H1 (cell line): ENCODE data around the gene PARM1. TPM values are rescaled to one million over a fixed set of nuclear protein-coding genes. Genes with fewer than 3 reads are reported as not detected.

Experiments used
- CTCF ChIA-PET: fragments of 300-600 bp; sonication (Branson Sonifier 250); formaldehyde crosslinking; loops from one replicate; lab custom pipeline; 2021; ENCODE audit not compliant: partially characterized antibody; lab: Charles Lee
- POLR2A ChIA-PET: fragments of 300-600 bp; sonication (Branson Sonifier 250); formaldehyde crosslinking; loops from one replicate; lab custom pipeline; 2021; ENCODE audit warnings: inconsistent platforms; ENCODE audit not compliant: partially characterized antibody; lab: Charles Lee
- DNase-seq, 2 experiments: peaks; one replicate each; pipeline versions ENCODE4 v3.0.0 to v3.0.0-alpha.2; 2010 to 2022; ENCODE audit warnings: low spot score in 2 of 2, low read depth in 1 of 2, mixed read lengths in 1 of 2
- FAIRE-seq: peaks from 2 replicates; lab custom pipeline; 2011; peaks lifted over from hg19 to GRCh38; lab: Jason Lieb, UNC
- H2AFZ ChIP-seq: 2 replicates; pipeline ENCODE4 v1.8.1; 2012; ENCODE audit warnings: low read length, inconsistent platforms
- H2AK5ac ChIP-seq: 2 replicates; pipeline ENCODE4 v1.6.1; 2013; ENCODE audit warnings: low read depth, low read length
- H2BK120ac ChIP-seq: replicated peaks from 2 replicates; pipeline ENCODE3; 2013; ENCODE audit warnings: low read depth, low read length, inconsistent platforms
- H2BK12ac ChIP-seq: 2 replicates; pipeline ENCODE4 v1.6.1; 2013; ENCODE audit warnings: low read depth, low read length
- H2BK15ac ChIP-seq: 2 replicates; pipeline ENCODE4 v1.6.1; 2013; ENCODE audit warnings: low read length
- H2BK20ac ChIP-seq: 2 replicates; pipeline ENCODE4 v1.6.1; 2013; ENCODE audit warnings: low read length
- H2BK5ac ChIP-seq: 2 replicates; pipeline ENCODE4 v1.6.1; 2013; ENCODE audit warnings: low read depth, low read length
- H3K14ac ChIP-seq: 2 replicates; pipeline ENCODE4 v1.6.1; 2013; ENCODE audit warnings: inconsistent platforms; ENCODE audit not compliant: insufficient read length
- H3K18ac ChIP-seq: 2 replicates; pipeline ENCODE4 v1.6.1; 2013; ENCODE audit warnings: low read length; ENCODE audit errors: extremely low read depth
- H3K23ac ChIP-seq: 2 replicates; pipeline ENCODE4 v1.6.1; 2013; ENCODE audit warnings: inconsistent platforms; ENCODE audit not compliant: insufficient read length
- H3K23me2 ChIP-seq: 2 replicates; pipeline ENCODE4 v1.6.1; 2013; ENCODE audit warnings: low read depth, low read length
- H3K27ac ChIP-seq: 2 replicates; pipeline ENCODE4 v1.6.1; 2011; ENCODE audit warnings: low read depth, low read length, inconsistent platforms
- H3K27me3 ChIP-seq, 4 experiments: replicated peaks in 1 of 4; 1 replicate in 1 of 4; 2 replicates in 3 of 4; pipeline versions ENCODE4 v1.6.1 to v1.8.1; 2011 to 2013; ENCODE audit warnings: low read length in 3 of 4, mild to moderate bottlenecking in 3 of 4, inconsistent platforms in 2 of 4, mixed read lengths in 2 of 4, moderate library complexity in 1 of 4; ENCODE audit not compliant: control insufficient read depth in 3 of 4, insufficient read depth in 3 of 4; ENCODE audit errors: extremely low read depth in 1 of 4
- H3K36me3 ChIP-seq, 4 experiments: 2 replicates each; pipeline versions ENCODE4 v1.6.1 to v1.8.1; 2011 to 2013; ENCODE audit warnings: mild to moderate bottlenecking in 4 of 4, low read length in 3 of 4, moderate library complexity in 2 of 4, control low read depth in 1 of 4, inconsistent platforms in 1 of 4; ENCODE audit not compliant: insufficient read depth in 4 of 4, control insufficient read depth in 2 of 4
- H3K4ac ChIP-seq: replicated peaks from 2 replicates; pipeline ENCODE3; 2013; ENCODE audit warnings: low read length, low read depth, mixed read lengths, inconsistent platforms; ENCODE audit not compliant: insufficient read length
- H3K4me1 ChIP-seq, 4 experiments: replicated peaks in 1 of 4; 1 replicate in 1 of 4; 2 replicates in 3 of 4; pipeline versions ENCODE4 v1.6.1 to v1.8.1; 2011 to 2013; ENCODE audit warnings: low read length in 3 of 4, inconsistent platforms in 2 of 4, mixed read lengths in 1 of 4; ENCODE audit not compliant: insufficient read depth in 4 of 4, control insufficient read depth in 3 of 4
- H3K4me2 ChIP-seq, 2 experiments: 2 replicates each; pipeline versions ENCODE4 v1.6.1 to v1.8.1; 2011 to 2013; ENCODE audit warnings: low read depth in 2 of 2, low read length in 2 of 2, control low read depth in 1 of 2, inconsistent platforms in 1 of 2, mild to moderate bottlenecking in 1 of 2; ENCODE audit not compliant: insufficient read depth in 1 of 2
- H3K4me3 ChIP-seq, 4 experiments: fragments of 200-600, 300-600 bp in 1 of 4; sonication (generic), shearing (Covaris generic), sonication (Bioruptor Twin) in 1 of 4; 2 replicates each; pipeline versions ENCODE4 v1.5.1 to v1.8.1; 2011 to 2016; ENCODE audit warnings: low read length in 4 of 4, low read depth in 3 of 4, control low read depth in 2 of 4, inconsistent platforms in 2 of 4, mild to moderate bottlenecking in 2 of 4, mixed read lengths in 1 of 4, moderate library complexity in 1 of 4; ENCODE audit not compliant: insufficient read depth in 2 of 4; ENCODE audit errors: extremely low read depth in 1 of 4
- H3K56ac ChIP-seq: replicated peaks from 2 replicates; pipeline ENCODE3; 2013; ENCODE audit warnings: low read depth, mild to moderate bottlenecking, mixed read lengths, low read length, inconsistent platforms; ENCODE audit not compliant: insufficient read length
- H3K79me1 ChIP-seq: 2 replicates; pipeline ENCODE4 v1.6.1; 2013; ENCODE audit warnings: low read depth, low read length, control low read depth
- H3K79me2 ChIP-seq, 2 experiments: 2 replicates each; pipeline versions ENCODE4 v1.6.1 to v1.8.1; 2012 to 2013; ENCODE audit warnings: low read length in 2 of 2, mild to moderate bottlenecking in 2 of 2, inconsistent platforms in 1 of 2; ENCODE audit not compliant: insufficient read depth in 2 of 2, control insufficient read depth in 1 of 2
- H3K9ac ChIP-seq, 4 experiments: replicated peaks in 1 of 4; 1 replicate in 1 of 4; 2 replicates in 3 of 4; pipeline versions ENCODE4 v1.6.1 to v1.8.1; 2011 to 2013; ENCODE audit warnings: low read depth in 3 of 4, low read length in 3 of 4, control low read depth in 2 of 4, mild to moderate bottlenecking in 2 of 4, moderate library complexity in 2 of 4, inconsistent platforms in 1 of 4; ENCODE audit errors: extremely low read depth in 1 of 4
- H3K9me3 ChIP-seq, 2 experiments: 2 replicates each; pipeline versions ENCODE4 v1.6.1 to v1.8.1; 2012 to 2013; ENCODE audit warnings: mild to moderate bottlenecking in 2 of 2, moderate library complexity in 2 of 2, control low read depth in 1 of 2, inconsistent platforms in 1 of 2, low read depth in 1 of 2, low read length in 1 of 2, mixed read lengths in 1 of 2; ENCODE audit not compliant: insufficient read depth in 2 of 2
- H4K20me1 ChIP-seq, 2 experiments: replicated peaks in 1 of 2; 2 replicates each; pipeline versions ENCODE3 to v1.8.1; 2011 to 2013; ENCODE audit warnings: inconsistent platforms in 2 of 2, low read length in 2 of 2, mild to moderate bottlenecking in 1 of 2; ENCODE audit not compliant: insufficient read depth in 2 of 2, control insufficient read depth in 1 of 2
- H4K5ac ChIP-seq: 2 replicates; pipeline ENCODE4 v1.6.1; 2013; ENCODE audit warnings: low read length, low read depth, mixed read lengths, inconsistent platforms; ENCODE audit not compliant: insufficient read length
- H4K8ac ChIP-seq: 2 replicates; pipeline ENCODE4 v1.8.0; 2013; ENCODE audit warnings: mild to moderate bottlenecking, moderate library complexity, low read length, inconsistent platforms; ENCODE audit not compliant: insufficient read depth; ENCODE audit errors: extremely low read depth
- H4K91ac ChIP-seq: replicated peaks from 2 replicates; pipeline ENCODE3; 2013; ENCODE audit warnings: low read length, mixed read lengths, inconsistent platforms; ENCODE audit not compliant: insufficient read length
- CEBPB ChIP-seq: IDR thresholded peaks from 2 replicates; pipeline ENCODE4 v1.6.1; 2012; ENCODE audit warnings: low read depth, low read length
- HDAC2 ChIP-seq, 2 experiments: fragments of 300-600 bp in 1 of 2; sonication (generic) in 1 of 2; IDR thresholded peaks; 2 replicates each; pipeline ENCODE4 v1.6.1; 2011 to 2012; ENCODE audit warnings: low read depth in 2 of 2, low read length in 2 of 2, mild to moderate bottlenecking in 2 of 2, moderate library complexity in 2 of 2, borderline replicate concordance in 1 of 2, inconsistent platforms in 1 of 2
- HDAC6 ChIP-seq: IDR thresholded peaks from one replicate; pipeline ENCODE4 v1.7.1; 2012; ENCODE audit warnings: low read depth, mild to moderate bottlenecking, inconsistent platforms, low read length, moderate library complexity
- SAP30 ChIP-seq: fragments of 300-600 bp; sonication (generic); IDR thresholded peaks from 2 replicates; pipeline ENCODE4 v1.7.1; 2012; ENCODE audit warnings: low read length, moderate library complexity, mild to moderate bottlenecking, inconsistent platforms; ENCODE audit not compliant: insufficient read depth, insufficient replicate concordance
- SP1 ChIP-seq: IDR thresholded peaks from 2 replicates; pipeline ENCODE4 v1.6.1; 2011; ENCODE audit warnings: low read depth, low read length
- SP2 ChIP-seq: IDR thresholded peaks from 2 replicates; pipeline ENCODE4 v1.6.1; 2012; ENCODE audit warnings: mild to moderate bottlenecking, low read length, inconsistent platforms
- SP4 ChIP-seq: IDR thresholded peaks from 2 replicates; pipeline ENCODE4 v1.6.1; 2012; ENCODE audit warnings: low read length, inconsistent platforms
- TAF1 ChIP-seq: IDR thresholded peaks from 2 replicates; pipeline ENCODE4 v1.6.1; 2011; ENCODE audit warnings: mild to moderate bottlenecking, low read depth, low read length
- TAF7 ChIP-seq: optimal IDR thresholded peaks from 2 replicates; pipeline ENCODE3; 2011; ENCODE audit warnings: low read depth, mild to moderate bottlenecking, inconsistent platforms, low read length, moderate library complexity, borderline replicate concordance
- TBP ChIP-seq: IDR thresholded peaks from 2 replicates; pipeline ENCODE4 v1.6.1; 2011; ENCODE audit warnings: low read depth, low read length, improper control_type of control experiment
- WGBS, 2 experiments: shearing (Covaris generic) in 1 of 2; methylation state at CpG; one replicate each; pipeline versions ENCODE4 v1.1.6 to v1.1.7; 2013 to 2015; ENCODE audit warnings: low lambda C conversion rate in 2 of 2, mixed read lengths in 2 of 2, inconsistent platforms in 1 of 2, low coverage in 1 of 2, missing lambda C conversion rate in 1 of 2; ENCODE audit not compliant: insufficient replicate concordance in 2 of 2, insufficient coverage in 1 of 2, insufficient read length in 1 of 2; ENCODE audit errors: extremely low coverage in 1 of 2, missing lambda C conversion rate in 1 of 2; 5-methylcytosine and 5-hydroxymethylcytosine counted together
- polyA plus RNA-seq, 7 experiments: library from polyadenylated mRNA; depleted of rRNA in 3 of 7; stranded (reverse) in 5 of 7; unstranded in 2 of 7; fragments of >200 nt in 5 of 7; fragments of 200-250 nt in 2 of 7; gene quantifications; 1 replicate in 5 of 7; 2 replicates in 1 of 7; 4 replicates in 1 of 7; pipeline versions ENCODE4 v1.2.1 to v1.2.3, GENCODE V29; 2011 to 2013; ENCODE audit warnings: missing spikeins in 2 of 7, mixed read lengths in 2 of 7
- total RNA-seq: library from RNA; stranded (reverse); fragmentation: NEBNext Ultra II Directional; extraction: Animal tissue kit (Norgen Biotek cat#: 25700); gene quantifications from 2 replicates; pipeline ENCODE4 v1.2.1, GENCODE V29; 2021

The PARM1 gene
- total and polyA plus RNA-seq, 2 of the 8 experiments (the other 6 are each of a cell fraction or from before 2014, with no cell fraction given): 2.0 to 5.3 TPM

DNA sequence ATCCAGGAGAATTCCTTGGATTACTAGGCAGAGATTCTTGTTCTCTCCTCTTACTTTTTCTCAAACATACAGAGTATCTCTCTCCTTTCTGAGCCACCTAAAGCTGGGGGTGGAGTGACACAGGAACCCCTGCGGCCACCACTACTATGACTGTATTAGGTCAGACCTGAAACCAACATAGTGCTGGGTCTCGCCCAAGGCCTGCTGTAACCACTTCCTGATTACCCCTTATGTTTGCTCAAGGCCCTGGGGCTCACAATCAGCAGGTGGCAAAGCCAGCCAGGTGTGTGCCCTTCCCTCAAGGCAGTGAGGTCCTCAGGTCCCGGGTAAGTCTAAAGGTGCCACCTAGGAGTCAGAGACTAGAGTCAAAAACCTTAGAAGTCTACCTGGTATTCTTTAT is 166.4 kb downstream of the PARM1 start:
- H3K79me1 ChIP-seq: no peaks in the 10 kb centered on the region
- no peak overlapping the region for H3K14ac ChIP-seq
- no peak overlapping the region for H4K5ac ChIP-seq
- no peak overlapping the region for H2BK12ac ChIP-seq
- H3K9me3 ChIP-seq: no peaks in the 10 kb centered on the region
- H3K56ac ChIP-seq: no peak overlapping the region
- H3K4me2 ChIP-seq: no peak overlapping the region
- H2BK20ac ChIP-seq: no peak overlapping the region
- no peak overlapping the region for H2BK120ac ChIP-seq
- DNase-seq (no peak), FAIRE-seq (no peak)
- no peaks in the 10 kb centered on the region for H4K20me1 ChIP-seq
- no peak overlapping the region for H3K4me3 ChIP-seq
- WGBS, 2 experiments: 86% methylated on average over 3 of the region's 3 CpGs; no CpG with 5 or more reads in 1 of the 2 experiments
- no peak overlapping the region for H2AFZ ChIP-seq
- no peaks in the 10 kb centered on the region for H3K23me2 ChIP-seq
- no peak overlapping the region for H4K91ac ChIP-seq
- no peaks in the 10 kb centered on the region for H3K4me1 ChIP-seq
- no peak overlapping the region for H2BK15ac ChIP-seq
- no peak overlapping the region for H3K23ac ChIP-seq
- no peak overlapping the region for H3K27ac ChIP-seq
- POLR2A ChIA-PET: no interaction called here
- H3K27me3 ChIP-seq: no peaks in the 10 kb centered on the region
- TF ChIP-seq SP2 (no peak), TBP (no peak), TAF7 (no peak), HDAC2 (IDR thresholded peaks at IDR 0.05; ENCODE audit: borderline replicate concordance in 1 of 2, low read depth in 2 of 2, low read length in 2 of 2) (no peak), TAF1 (no peak), SP1 (no peak), SAP30 (no peak), SP4 (no peak), CEBPB (no peak), HDAC6 (no peak)
- TF ChIP-seq, all 59 proteins: peak for 0
- Histone ChIP-seq H3K18ac (no peak overlapping the region), H4K8ac (no peak overlapping the region), H3K79me2 (no peaks in the 10 kb centered on the region), H3K36me3 (no peaks in the 10 kb centered on the region), H3K4ac (no peak overlapping the region), H3K9ac (no peak overlapping the region), H2BK5ac (no peak overlapping the region), H2AK5ac (no peak overlapping the region)
- CTCF ChIA-PET: no interaction called here
